Ectodermal cell (in vitro differentiated cells): Measurements from ENCODE around the gene SERGEF.
"Not testable (repeated sequence)": the region's sequence is repeated elsewhere in the genome, so short reads cannot be mapped to it uniquely, and the experiment has no call there.

Experiments used
- H3K27ac ChIP-seq: 2 replicates; pipeline ENCODE4 v1.7.0; 2013; ENCODE audit warnings: mild to moderate bottlenecking, low read depth, low read length; ENCODE audit not compliant: insufficient read depth, poor library complexity, severe bottlenecking
- H3K27me3 ChIP-seq: 2 replicates; pipeline ENCODE4 v1.7.0; 2013; ENCODE audit warnings: mild to moderate bottlenecking, low read length; ENCODE audit not compliant: insufficient read depth, control insufficient read depth, poor library complexity, severe bottlenecking
- H3K36me3 ChIP-seq: one replicate; pipeline ENCODE4 v1.7.0; 2013; ENCODE audit warnings: low read length; ENCODE audit not compliant: control insufficient read depth, insufficient read depth
- H3K4me1 ChIP-seq: one replicate; pipeline ENCODE4 v1.7.0; 2013; ENCODE audit warnings: low read length; ENCODE audit not compliant: control insufficient read depth, insufficient read depth
- H3K4me3 ChIP-seq: 2 replicates; pipeline ENCODE4 v1.7.0; 2013; ENCODE audit warnings: low read depth, low read length, control low read depth; ENCODE audit not compliant: insufficient read depth
- H3K9me3 ChIP-seq: 2 replicates; pipeline ENCODE4 v1.7.0; 2013; ENCODE audit warnings: mild to moderate bottlenecking, low read length, moderate library complexity; ENCODE audit not compliant: control insufficient read depth
- WGBS, 2 experiments: methylation state at CpG; one replicate each; pipeline ENCODE4 v1.1.7; 2013; ENCODE audit warnings: missing lambda C conversion rate in 2 of 2; 5-methylcytosine and 5-hydroxymethylcytosine counted together

SERGEF gene

GRCh38 chr11:17896496-17897151, 116.2 kb downstream of the SERGEF start:
- not testable (repeated sequence) for H3K36me3 ChIP-seq, H3K27me3 ChIP-seq, H3K9me3 ChIP-seq, H3K4me1 ChIP-seq, H3K4me3 ChIP-seq, H3K27ac ChIP-seq
- 93% methylated on average over 5 of the region's 6 CpGs for WGBS, 2 experiments

- H3K4me3 ChIP-seq = no peak overlapping the region
- H3K9me3 ChIP-seq = no peaks in the 10 kb centered on the region
- H3K27ac ChIP-seq = no peak overlapping the region
- no peaks in the 10 kb centered on the region for H3K4me1 ChIP-seq
- no peaks in the 10 kb centered on the region for H3K36me3 ChIP-seq
- WGBS, 2 experiments = 92 to 93% methylated on average over 5 of the region's 5 CpGs
- H3K27me3 ChIP-seq = no peaks in the 10 kb centered on the region
Observed at GRCh38 chr11:17894929-17895658, 117.8 kb downstream of the SERGEF start.

GRCh38 chr11:17892409-17892808, 120.4 kb downstream of the SERGEF start:
- peaks cover 3% of the 10 kb centered on the region for H3K4me1 ChIP-seq
- 87 to 91% methylated on average over 4 to 5 of the region's 5 CpGs for WGBS, 2 experiments
- no peak overlapping the region for H3K4me3 ChIP-seq
- no peaks in the 10 kb centered on the region for H3K27me3 ChIP-seq
- H3K36me3 ChIP-seq = no peaks in the 10 kb centered on the region
- no peak overlapping the region for H3K27ac ChIP-seq
- no peaks in the 10 kb centered on the region for H3K9me3 ChIP-seq

GRCh38 chr11:17890325-17890724, 122.5 kb downstream of the SERGEF start:
- no peak overlapping the region for H3K27ac ChIP-seq
- WGBS, 2 experiments = 86 to 90% methylated on average over 5 of the region's 5 CpGs

GRCh38 chr11:17887779-17888178, 125.1 kb downstream of the SERGEF start:
- Histone ChIP-seq H3K27ac (no peak overlapping the region), H3K4me1 (peaks cover 3% of the 10 kb centered on the region), H3K4me3 (no peak overlapping the region), H3K9me3 (no peaks in the 10 kb centered on the region), H3K27me3 (no peaks in the 10 kb centered on the region), H3K36me3 (no peaks in the 10 kb centered on the region)
- WGBS, 2 experiments = 33 to 37% methylated on average over 10 of the region's 11 CpGs

More at GRCh38 chr11:17890325-17890724, 122.5 kb downstream of the SERGEF start:
- peaks cover 3% of the 10 kb centered on the region for H3K4me1 ChIP-seq
- no peaks in the 10 kb centered on the region for H3K27me3 ChIP-seq
- H3K9me3 ChIP-seq = no peaks in the 10 kb centered on the region
- H3K4me3 ChIP-seq = no peak overlapping the region
- H3K36me3 ChIP-seq = no peaks in the 10 kb centered on the region

- Histone ChIP-seq H3K36me3 (no peaks in the 10 kb centered on the region), H3K4me3 (no peak overlapping the region), H3K4me1 (peaks cover 3% of the 10 kb centered on the region), H3K9me3 (no peaks in the 10 kb centered on the region), H3K27me3 (no peaks in the 10 kb centered on the region), H3K27ac (no peak overlapping the region)
- 95 to 96% methylated on average over 27 of the region's 27 CpGs for WGBS, 2 experiments
Observed at GRCh38 chr11:17883946-17884345, 128.9 kb downstream of the SERGEF start.

- Histone ChIP-seq H3K27me3 (no peaks in the 10 kb centered on the region), H3K27ac (no peak overlapping the region)
- 87 to 92% methylated on average over 3 of the region's 3 CpGs for WGBS, 2 experiments
Observed at GRCh38 chr11:17883057-17883456, 129.8 kb downstream of the SERGEF start.

GRCh38 chr11:17878743-17879142, 134.1 kb downstream of the SERGEF start:
- H3K9me3 ChIP-seq = no peaks in the 10 kb centered on the region
- H3K27ac ChIP-seq = no peak overlapping the region
- no peaks in the 10 kb centered on the region for H3K36me3 ChIP-seq
- WGBS, 2 experiments = 92 to 95% methylated on average over 2 of the region's 2 CpGs
- H3K4me3 ChIP-seq = no peak overlapping the region
- H3K27me3 ChIP-seq = no peaks in the 10 kb centered on the region
- peaks cover 5% of the 10 kb centered on the region for H3K4me1 ChIP-seq

More at GRCh38 chr11:17883057-17883456, 129.8 kb downstream of the SERGEF start:
- H3K4me1 ChIP-seq = peaks cover 3% of the 10 kb centered on the region
- H3K36me3 ChIP-seq = no peaks in the 10 kb centered on the region
- no peaks in the 10 kb centered on the region for H3K9me3 ChIP-seq
- no peak overlapping the region for H3K4me3 ChIP-seq

GRCh38 chr11:17877886-17878285, 135.0 kb downstream of the SERGEF start:
- peaks cover 5% of the 10 kb centered on the region for H3K4me1 ChIP-seq
- WGBS, 2 experiments = 92 to 93% methylated on average over 3 of the region's 3 CpGs
- no peak overlapping the region for H3K4me3 ChIP-seq
- H3K27ac ChIP-seq = no peak overlapping the region
- H3K27me3 ChIP-seq = no peaks in the 10 kb centered on the region
- H3K36me3 ChIP-seq = no peaks in the 10 kb centered on the region
- H3K9me3 ChIP-seq = no peaks in the 10 kb centered on the region

- Histone ChIP-seq H3K4me3 (no peak overlapping the region), H3K36me3 (no peaks in the 10 kb centered on the region), H3K27ac (no peak overlapping the region), H3K9me3 (no peaks in the 10 kb centered on the region), H3K27me3 (no peaks in the 10 kb centered on the region), H3K4me1 (peaks cover 5% of the 10 kb centered on the region)
- 92 to 95% methylated on average over 3 of the region's 3 CpGs for WGBS, 2 experiments
Observed at GRCh38 chr11:17876827-17877226, 136.0 kb downstream of the SERGEF start.
